Epithelial cell of esophagus (primary cell): ENCODE data around the gene ULK4.

ENCODE experiments used
- DNase-seq: peaks from one replicate; pipeline ENCODE4 v3.0.0; 2010; ENCODE audit warnings: low read depth
- H3K4me3 ChIP-seq: 2 replicates; pipeline ENCODE4 v1.5.1; 2011; ENCODE audit warnings: mild to moderate bottlenecking, low read length, control low read depth
- CTCF ChIP-seq: IDR thresholded peaks from 2 replicates; pipeline ENCODE4 v1.5.1; 2011; ENCODE audit warnings: low read depth, mild to moderate bottlenecking, low read length, control low read depth, inconsistent platforms; ENCODE audit not compliant: insufficient read depth; ENCODE audit errors: missing control alignments

ULK4 gene

GRCh38 chr3:41424543-41425300, 537.2 kb downstream of the ULK4 start:
- no peak for TF ChIP-seq CTCF
- H3K4me3 ChIP-seq = no peak overlapping the region
- peak; percentile 17 for DNase-seq

- TF ChIP-seq CTCF = no peak
- no peak overlapping the region for H3K4me3 ChIP-seq
- no peak for DNase-seq
Observed at GRCh38 chr3:41419809-41420208, 542.1 kb downstream of the ULK4 start.

GRCh38 chr3:41418961-41419691, 542.8 kb downstream of the ULK4 start:
- DNase-seq = peak; percentile 16
- no peak overlapping the region for H3K4me3 ChIP-seq
- TF ChIP-seq CTCF = no peak

GRCh38 chr3:41417574-41417973, 544.3 kb downstream of the ULK4 start:
- TF ChIP-seq CTCF = no peak

GRCh38 chr3:41411065-41411464, 550.8 kb downstream of the ULK4 start:
- DNase-seq = no peak
- H3K4me3 ChIP-seq = no peak overlapping the region
- no peak for TF ChIP-seq CTCF

More at GRCh38 chr3:41417574-41417973, 544.3 kb downstream of the ULK4 start:
- no peak overlapping the region for H3K4me3 ChIP-seq
- DNase-seq = no peak

GRCh38 chr3:41405466-41405865, 556.4 kb downstream of the ULK4 start:
- no peak overlapping the region for H3K4me3 ChIP-seq
- no peak for TF ChIP-seq CTCF
- DNase-seq = no peak
